Lower leg skin (tissue), 3 donors: ENCODE results near the gene ATP8A2.

Experiments
- CTCF ChIP-seq, 3 donors: fragments of 450-650 bp; IDR thresholded peaks; one replicate each; pipeline ENCODE4 v1.5.1; 2016; ENCODE audit warnings: antibody characterized with exemption in 3 of 3, mild to moderate bottlenecking in 3 of 3, moderate library complexity in 2 of 3
- POLR2A ChIP-seq, 2 donors: fragments of 450-650 bp; IDR thresholded peaks; one replicate each; pipeline ENCODE4 v1.6.1; 2016 to 2017; ENCODE audit warnings: antibody characterized with exemption in 2 of 2, mild to moderate bottlenecking in 1 of 2, moderate library complexity in 1 of 2

GRCh38 chr13:25770601-25771000 lies 398.8 kb downstream of the ATP8A2 start:
- TF ChIP-seq CTCF (IDR thresholded peaks at IDR 0.05) (no peak), POLR2A (IDR thresholded peaks at IDR 0.05) (no peak)
